Neural cell (in vitro differentiated cells): ENCODE data around the gene CDKL1. TPM values are rescaled to one million over a fixed set of nuclear protein-coding genes. Genes with fewer than 3 reads are reported as not detected.

Experiments
- H2AFZ ChIP-seq: fragments of 200-600, 300-800 bp; sonication (generic), shearing (Covaris generic); 2 replicates; pipeline ENCODE4 v1.6.0; 2014; ENCODE audit warnings: low read depth, mild to moderate bottlenecking, antibody characterized with exemption, low read length, moderate library complexity
- H3F3A ChIP-seq: fragments of 200-600 bp; shearing (Covaris generic); 2 replicates; pipeline ENCODE4 v1.6.1; 2016; ENCODE audit warnings: mild to moderate bottlenecking, moderate library complexity, mixed read lengths, antibody characterized with exemption, low read length; ENCODE audit not compliant: insufficient read depth, poor library complexity, severe bottlenecking
- H3K27ac ChIP-seq: fragments of 200-600, 300-800 bp; sonication (generic), shearing (Covaris generic); 2 replicates; pipeline ENCODE4 v1.5.1; 2014; ENCODE audit warnings: mild to moderate bottlenecking, low read length, moderate library complexity
- H3K27me3 ChIP-seq: fragments of 300-800, 200-600 bp; sonication (generic), shearing (Covaris generic); 2 replicates; pipeline ENCODE4 v1.6.0; 2014; ENCODE audit warnings: mild to moderate bottlenecking, low read depth, low read length, moderate library complexity; ENCODE audit not compliant: insufficient read depth
- H3K36me3 ChIP-seq: fragments of 300-800, 200-600 bp; sonication (generic), shearing (Covaris generic); 2 replicates; pipeline ENCODE4 v1.5.1; 2014; ENCODE audit warnings: mild to moderate bottlenecking, antibody characterized with exemption, low read length, moderate library complexity; ENCODE audit not compliant: insufficient read depth
- H3K4me2 ChIP-seq: fragments of 300-800, 200-600 bp; sonication (generic), shearing (Covaris generic); 2 replicates; pipeline ENCODE4 v1.6.0; 2014; ENCODE audit warnings: mild to moderate bottlenecking, low read length
- H3K4me3 ChIP-seq: fragments of 300-800, 200-600 bp; sonication (generic), shearing (Covaris generic); 2 replicates; pipeline ENCODE4 v1.5.1; 2014; ENCODE audit warnings: mild to moderate bottlenecking, low read length, moderate library complexity
- H3K79me2 ChIP-seq: fragments of 200-600 bp; shearing (Covaris generic); replicated peaks from 2 replicates; pipeline ENCODE4 v1.6.0; 2014; ENCODE audit warnings: mild to moderate bottlenecking, low read length, moderate library complexity; ENCODE audit not compliant: insufficient read depth
- H3K9ac ChIP-seq: fragments of 300-800, 200-600 bp; sonication (generic), shearing (Covaris generic); 2 replicates; pipeline ENCODE4 v1.6.1; 2016; ENCODE audit warnings: mild to moderate bottlenecking, low read length, mixed read lengths
- H3K9me2 ChIP-seq: fragments of 200-600 bp; shearing (Covaris generic); 2 replicates; pipeline ENCODE4 v1.6.1; 2016; ENCODE audit warnings: mild to moderate bottlenecking, low read length, mixed read lengths; ENCODE audit not compliant: insufficient read depth
- H3K9me3 ChIP-seq: fragments of 200-600, 300-800 bp; sonication (generic), shearing (Covaris generic); 2 replicates; pipeline ENCODE4 v1.6.1; 2016; ENCODE audit warnings: mild to moderate bottlenecking, mixed run types, low read length, moderate library complexity, mixed read lengths
- H4K20me1 ChIP-seq: fragments of 200-600 bp; shearing (Covaris generic); 2 replicates; pipeline ENCODE4 v1.6.1; 2016; ENCODE audit warnings: mild to moderate bottlenecking, mixed run types; ENCODE audit not compliant: insufficient read depth
- EP300 ChIP-seq: fragments of 450-650 bp; conservative IDR thresholded peaks from 2 replicates; pipeline ENCODE4 v1.6.1; 2014; ENCODE audit warnings: antibody characterized with exemption, mild to moderate bottlenecking, moderate library complexity; ENCODE audit not compliant: poor library complexity, severe bottlenecking
- EZH2 ChIP-seq: fragments of 200-600, 300-800 bp; shearing (Covaris generic), sonication (generic); IDR thresholded peaks from 2 replicates; pipeline ENCODE4 v1.6.1; 2014; ENCODE audit warnings: antibody characterized with exemption, low read length, borderline replicate concordance, mild to moderate bottlenecking; ENCODE audit not compliant: insufficient read depth, poor library complexity, severe bottlenecking
- MXI1 ChIP-seq: fragments of 450-650 bp; conservative IDR thresholded peaks from 2 replicates; pipeline ENCODE4 v1.6.1; 2014; ENCODE audit warnings: antibody characterized with exemption, mild to moderate bottlenecking; ENCODE audit not compliant: poor library complexity, severe bottlenecking
- POLR2AphosphoS5 ChIP-seq: IDR thresholded peaks from 2 replicates; pipeline ENCODE4 v1.6.1; 2012
- RAD21 ChIP-seq: fragments of 450-650 bp; conservative IDR thresholded peaks from 2 replicates; pipeline ENCODE4 v1.6.1; 2014; ENCODE audit warnings: antibody characterized with exemption, mild to moderate bottlenecking, moderate library complexity
- SMC3 ChIP-seq: fragments of 450-650 bp; conservative IDR thresholded peaks from 2 replicates; pipeline ENCODE4 v1.6.1; 2014; ENCODE audit warnings: antibody characterized with exemption, mild to moderate bottlenecking, moderate library complexity; ENCODE audit not compliant: poor library complexity
- TAF1 ChIP-seq: IDR thresholded peaks from 2 replicates; pipeline ENCODE4 v1.6.1; 2012; ENCODE audit warnings: low read depth
- polyA plus RNA-seq: library from polyadenylated mRNA; depleted of rRNA; stranded (reverse); fragments of >200 nt; gene quantifications from 2 replicates; pipeline ENCODE4 v1.2.3, GENCODE V29; 2014
- TF ChIP-seq, protein P1 (sequence below): fragments of 450-650 bp; IDR thresholded peaks from 2 replicates; pipeline ENCODE4 v1.5.1; 2014; ENCODE audit warnings: antibody characterized with exemption, mild to moderate bottlenecking, moderate library complexity; ENCODE audit not compliant: poor library complexity, severe bottlenecking
- TF ChIP-seq, protein P2 (sequence below): IDR thresholded peaks from 2 replicates; pipeline ENCODE4 v1.6.1; 2012; ENCODE audit warnings: borderline replicate concordance

Gene CDKL1
- polyA plus RNA-seq, 1 donor from 2014 or later: 3.1 TPM

DNA sequence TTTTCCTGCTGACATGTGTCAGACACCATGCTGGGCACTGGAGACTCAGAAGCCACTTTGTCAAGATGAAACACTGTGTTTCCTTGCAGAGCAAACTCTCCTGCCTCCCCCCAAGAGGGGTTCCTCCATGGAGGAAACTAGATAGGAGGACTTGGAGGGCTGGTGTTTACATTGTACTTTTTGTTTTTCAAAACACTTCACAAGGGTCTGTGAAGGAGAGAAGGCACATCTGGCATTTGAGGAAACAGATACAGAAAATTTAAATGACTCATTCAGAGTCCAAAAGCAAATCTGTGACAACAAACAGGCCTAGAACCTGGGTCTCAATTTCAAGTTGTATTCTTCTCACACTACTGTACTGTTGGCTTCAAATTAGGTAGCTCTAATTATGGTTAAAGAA is 6.7 kb upstream of the CDKL1 start:
- no peaks in the 10 kb centered on the region for H3K9me2 ChIP-seq
- no peak overlapping the region for H3K4me2 ChIP-seq
- H3K36me3 ChIP-seq: no peaks in the 10 kb centered on the region
- no peaks in the 10 kb centered on the region for H3K9me3 ChIP-seq
- no peak overlapping the region for H3K9ac ChIP-seq
- H3K79me2 ChIP-seq: no peaks in the 10 kb centered on the region
- H2AFZ ChIP-seq: no peak overlapping the region
- no peak overlapping the region for H3K4me3 ChIP-seq
- no peak overlapping the region for H3K27ac ChIP-seq
- TF ChIP-seq, protein P1, sequence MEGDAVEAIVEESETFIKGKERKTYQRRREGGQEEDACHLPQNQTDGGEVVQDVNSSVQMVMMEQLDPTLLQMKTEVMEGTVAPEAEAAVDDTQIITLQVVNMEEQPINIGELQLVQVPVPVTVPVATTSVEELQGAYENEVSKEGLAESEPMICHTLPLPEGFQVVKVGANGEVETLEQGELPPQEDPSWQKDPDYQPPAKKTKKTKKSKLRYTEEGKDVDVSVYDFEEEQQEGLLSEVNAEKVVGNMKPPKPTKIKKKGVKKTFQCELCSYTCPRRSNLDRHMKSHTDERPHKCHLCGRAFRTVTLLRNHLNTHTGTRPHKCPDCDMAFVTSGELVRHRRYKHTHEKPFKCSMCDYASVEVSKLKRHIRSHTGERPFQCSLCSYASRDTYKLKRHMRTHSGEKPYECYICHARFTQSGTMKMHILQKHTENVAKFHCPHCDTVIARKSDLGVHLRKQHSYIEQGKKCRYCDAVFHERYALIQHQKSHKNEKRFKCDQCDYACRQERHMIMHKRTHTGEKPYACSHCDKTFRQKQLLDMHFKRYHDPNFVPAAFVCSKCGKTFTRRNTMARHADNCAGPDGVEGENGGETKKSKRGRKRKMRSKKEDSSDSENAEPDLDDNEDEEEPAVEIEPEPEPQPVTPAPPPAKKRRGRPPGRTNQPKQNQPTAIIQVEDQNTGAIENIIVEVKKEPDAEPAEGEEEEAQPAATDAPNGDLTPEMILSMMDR: no peak
- TF ChIP-seq EP300 (no peak), MXI1 (no peak), SMC3 (no peak), POLR2AphosphoS5 (no peak), RAD21 (no peak), TAF1 (no peak), EZH2 (no peak)
- TF ChIP-seq, protein P2, sequence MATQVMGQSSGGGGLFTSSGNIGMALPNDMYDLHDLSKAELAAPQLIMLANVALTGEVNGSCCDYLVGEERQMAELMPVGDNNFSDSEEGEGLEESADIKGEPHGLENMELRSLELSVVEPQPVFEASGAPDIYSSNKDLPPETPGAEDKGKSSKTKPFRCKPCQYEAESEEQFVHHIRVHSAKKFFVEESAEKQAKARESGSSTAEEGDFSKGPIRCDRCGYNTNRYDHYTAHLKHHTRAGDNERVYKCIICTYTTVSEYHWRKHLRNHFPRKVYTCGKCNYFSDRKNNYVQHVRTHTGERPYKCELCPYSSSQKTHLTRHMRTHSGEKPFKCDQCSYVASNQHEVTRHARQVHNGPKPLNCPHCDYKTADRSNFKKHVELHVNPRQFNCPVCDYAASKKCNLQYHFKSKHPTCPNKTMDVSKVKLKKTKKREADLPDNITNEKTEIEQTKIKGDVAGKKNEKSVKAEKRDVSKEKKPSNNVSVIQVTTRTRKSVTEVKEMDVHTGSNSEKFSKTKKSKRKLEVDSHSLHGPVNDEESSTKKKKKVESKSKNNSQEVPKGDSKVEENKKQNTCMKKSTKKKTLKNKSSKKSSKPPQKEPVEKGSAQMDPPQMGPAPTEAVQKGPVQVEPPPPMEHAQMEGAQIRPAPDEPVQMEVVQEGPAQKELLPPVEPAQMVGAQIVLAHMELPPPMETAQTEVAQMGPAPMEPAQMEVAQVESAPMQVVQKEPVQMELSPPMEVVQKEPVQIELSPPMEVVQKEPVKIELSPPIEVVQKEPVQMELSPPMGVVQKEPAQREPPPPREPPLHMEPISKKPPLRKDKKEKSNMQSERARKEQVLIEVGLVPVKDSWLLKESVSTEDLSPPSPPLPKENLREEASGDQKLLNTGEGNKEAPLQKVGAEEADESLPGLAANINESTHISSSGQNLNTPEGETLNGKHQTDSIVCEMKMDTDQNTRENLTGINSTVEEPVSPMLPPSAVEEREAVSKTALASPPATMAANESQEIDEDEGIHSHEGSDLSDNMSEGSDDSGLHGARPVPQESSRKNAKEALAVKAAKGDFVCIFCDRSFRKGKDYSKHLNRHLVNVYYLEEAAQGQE: no peak
- no peaks in the 10 kb centered on the region for H3K27me3 ChIP-seq
- H3F3A ChIP-seq: no peaks in the 10 kb centered on the region
- H4K20me1 ChIP-seq: no peaks in the 10 kb centered on the region

DNA sequence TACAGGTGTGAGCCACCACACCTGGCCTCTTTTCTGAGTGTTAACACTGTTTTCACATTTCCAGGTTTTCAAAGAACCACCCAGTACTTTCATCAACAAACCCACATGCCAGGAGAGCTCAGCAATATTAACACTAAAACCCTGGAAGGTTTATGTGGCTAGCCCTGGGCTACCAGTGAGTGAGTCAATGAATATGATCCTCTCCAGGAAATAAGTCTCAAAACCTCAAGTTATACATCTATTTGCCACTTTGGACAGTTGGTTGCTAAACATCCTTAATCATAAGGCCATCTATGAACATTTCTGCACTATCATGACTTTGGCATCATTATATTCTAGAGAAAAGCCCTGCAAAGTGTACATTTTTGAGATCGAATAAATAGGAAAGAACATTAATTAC is 6.3 kb upstream of the CDKL1 start:
- Histone ChIP-seq H3K27me3 (no peaks in the 10 kb centered on the region), H4K20me1 (no peaks in the 10 kb centered on the region), H2AFZ (no peak overlapping the region), H3K4me3 (no peak overlapping the region), H3F3A (no peaks in the 10 kb centered on the region), H3K9me2 (no peaks in the 10 kb centered on the region), H3K9ac (no peak overlapping the region), H3K36me3 (no peaks in the 10 kb centered on the region), H3K9me3 (no peaks in the 10 kb centered on the region), H3K27ac (no peak overlapping the region), H3K4me2 (no peak overlapping the region), H3K79me2 (no peaks in the 10 kb centered on the region)
- TF ChIP-seq TAF1 (no peak), EZH2 (no peak), POLR2AphosphoS5 (no peak), EP300 (no peak), SMC3 (no peak), RAD21 (no peak), MXI1 (no peak)
- TF ChIP-seq, protein P2: no peak
- TF ChIP-seq, protein P1: no peak
